AG04450 (cell line): ENCODE measurements around the gene RASD2. TPM values are rescaled to one million over a fixed set of nuclear protein-coding genes. Genes with fewer than 3 reads are reported as not detected.
"Not testable (repeated sequence)": the region's sequence is repeated elsewhere in the genome, so short reads cannot be mapped to it uniquely, and the experiment has no call there.

Experiments
- CTCF ChIA-PET: fragments of 300-600, 350-600 bp; formaldehyde crosslinking; extraction: SDS; loops from one replicate; lab custom pipeline; 2022; ENCODE audit warnings: antibody characterized with exemption, inconsistent platforms; lab: Charles Lee
- POLR2A ChIA-PET: fragments of 350-600 bp; formaldehyde crosslinking; extraction: SDS; loops from one replicate; lab custom pipeline; 2021; ENCODE audit warnings: antibody characterized with exemption, inconsistent platforms; lab: Yijun Ruan, JAX
- DNase-seq: peaks from one replicate; pipeline ENCODE4 v3.0.0-alpha.2; 2011; ENCODE audit warnings: low read depth, low spot score
- H3K27ac ChIP-seq: one replicate; pipeline ENCODE4 v1.5.1; 2012; ENCODE audit warnings: low read depth, low read length, control low read depth
- H3K27me3 ChIP-seq: one replicate; pipeline ENCODE4 v1.6.0; 2012; ENCODE audit warnings: low read length; ENCODE audit not compliant: control insufficient read depth, insufficient read depth
- H3K4me3 ChIP-seq: 2 replicates; pipeline ENCODE4 v1.5.1; 2011; ENCODE audit warnings: mild to moderate bottlenecking, low read depth, low read length, control low read depth
- H3K9me3 ChIP-seq: 2 replicates; pipeline ENCODE4 v1.5.1; 2012; ENCODE audit warnings: low read length; ENCODE audit not compliant: control insufficient read depth, insufficient read depth
- CTCF ChIP-seq: IDR thresholded peaks from 2 replicates; pipeline ENCODE4 v1.5.1; 2011; ENCODE audit warnings: low read depth, low read length, control low read depth, inconsistent platforms
- polyA minus RNA-seq: library from RNA; depleted of rRNA, polyadenylated mRNA; stranded (reverse); fragments of >200 nt; gene quantifications from 2 replicates; pipeline ENCODE4 v1.2.3, GENCODE V29; 2011; rRNA and poly(A)+ RNA removed
- polyA plus RNA-seq: library from polyadenylated mRNA; depleted of rRNA; stranded (reverse); fragments of >200 nt; gene quantifications from 2 replicates; pipeline ENCODE4 v1.2.3, GENCODE V29; 2011; rRNA removed

RASD2 gene, protein sequence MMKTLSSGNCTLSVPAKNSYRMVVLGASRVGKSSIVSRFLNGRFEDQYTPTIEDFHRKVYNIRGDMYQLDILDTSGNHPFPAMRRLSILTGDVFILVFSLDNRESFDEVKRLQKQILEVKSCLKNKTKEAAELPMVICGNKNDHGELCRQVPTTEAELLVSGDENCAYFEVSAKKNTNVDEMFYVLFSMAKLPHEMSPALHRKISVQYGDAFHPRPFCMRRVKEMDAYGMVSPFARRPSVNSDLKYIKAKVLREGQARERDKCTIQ
- polyA plus RNA-seq (0.14 and 0.41 TPM in 2 replicates), polyA minus RNA-seq (0.56 and 0.97 TPM in 2 replicates)

DNA sequence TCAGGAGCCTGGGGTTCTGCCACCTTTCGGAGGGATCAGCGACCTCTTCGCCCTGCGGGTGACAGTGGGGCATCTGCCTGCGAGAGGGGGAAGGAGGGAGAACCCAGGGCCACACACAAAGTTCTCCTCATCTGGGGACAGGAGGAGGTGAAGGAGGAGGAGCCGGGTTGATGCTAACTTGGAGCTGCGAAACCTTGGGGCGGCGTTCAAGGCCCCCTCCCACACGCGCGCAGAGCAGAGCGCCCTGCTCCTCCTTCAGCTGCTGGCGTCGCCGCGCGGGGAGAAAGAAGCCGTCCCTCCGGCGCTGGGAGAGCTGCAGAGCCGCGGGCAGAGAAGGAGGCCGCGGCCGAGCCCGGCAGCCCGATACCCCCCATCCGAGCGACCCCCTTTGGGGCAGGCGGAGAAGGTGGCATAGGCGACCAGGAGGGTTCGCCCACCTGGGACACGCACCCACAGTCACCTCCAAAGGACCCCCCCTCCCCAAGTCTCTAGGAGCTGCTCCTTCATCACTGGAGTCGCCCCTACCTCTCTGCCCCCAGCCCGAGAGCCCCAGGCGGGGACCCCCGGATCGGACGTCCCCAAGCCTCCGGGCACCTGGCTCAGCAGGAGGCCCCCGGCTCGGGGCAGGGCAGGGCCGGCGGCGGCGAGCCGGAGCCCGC is at the start of gene RASD2:
RASD2 (plus strand) TSS at position 237 of the 659 bp plus-strand sequence. CDS start 5,979 bp downstream, outside the sequence.
- ChIA-PET CTCF (no interaction called here), POLR2A (no interaction called here)
- Histone ChIP-seq H3K9me3 (no peaks in the 10 kb centered on the region; the same call in 1 of the 2 replicates), H3K27me3 (peaks cover 39% of the 10 kb centered on the region), H3K27ac (no peak within 1 kb of the TSS), H3K4me3 (peak within 1 kb of the TSS; percentile 70)
- DNase-seq = no peak
- TF ChIP-seq CTCF = no peak

- POLR2A ChIA-PET = interaction anchor here (0.7 kb wide), 1 partner anchor 21 kb away, joined by 8 read pairs; no protein-coding TSS in a partner anchor
- H3K4me3 ChIP-seq, DNase-seq, H3K9me3 ChIP-seq, CTCF ChIA-PET, H3K27ac ChIP-seq: not testable (repeated sequence)
- peaks cover 27% of the 10 kb centered on the region for H3K27me3 ChIP-seq
Measured at GRCh38 chr22:35491061-35491907, 49.3 kb upstream of the RASD2 start.

GRCh38 chr22:35491908-35492380 is 48.7 kb upstream of the RASD2 start:
- H3K27ac ChIP-seq = no peak overlapping the region
- H3K4me3 ChIP-seq = no peak overlapping the region
- ChIA-PET POLR2A (no interaction called here), CTCF (no interaction called here)
- H3K27me3 ChIP-seq = peaks cover 27% of the 10 kb centered on the region
- H3K9me3 ChIP-seq = no peaks in the 10 kb centered on the region
- no peak for DNase-seq
- TF ChIP-seq CTCF = no peak

- DNase-seq = no peak
- Histone ChIP-seq H3K4me3 (no peak overlapping the region), H3K27me3 (peaks cover 35% of the 10 kb centered on the region), H3K9me3 (no peaks in the 10 kb centered on the region; the same call in 1 of the 2 replicates), H3K27ac (no peak overlapping the region)
- ChIA-PET CTCF (no interaction called here), POLR2A (no interaction called here)
- no peak for TF ChIP-seq CTCF
Measured at GRCh38 chr22:35493074-35493473, 47.6 kb upstream of the RASD2 start.

DNA sequence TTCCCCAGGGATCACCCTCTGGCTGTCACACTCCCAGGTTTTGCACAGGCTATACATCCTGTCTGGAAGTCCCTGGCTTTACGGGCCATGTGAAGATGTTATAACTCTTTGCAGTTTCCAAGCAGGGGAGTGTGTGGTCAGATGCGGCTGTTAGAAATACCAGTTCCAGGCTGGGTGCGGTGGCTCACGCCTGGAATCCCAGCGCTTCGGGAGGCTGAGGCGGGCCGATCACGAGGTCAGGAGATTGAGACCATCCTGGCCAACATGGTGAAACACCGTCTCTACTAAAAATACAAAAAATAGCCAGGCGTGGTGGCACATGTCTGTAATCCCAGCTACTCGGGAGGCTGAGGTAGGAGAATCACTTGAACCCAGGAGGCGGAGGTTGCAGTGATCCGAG is 44.9 kb upstream of the RASD2 start:
- DNase-seq, H3K9me3 ChIP-seq, CTCF ChIA-PET, H3K4me3 ChIP-seq, H3K27ac ChIP-seq, POLR2A ChIA-PET: not testable (repeated sequence)
- H3K27me3 ChIP-seq = peaks cover 46% of the 10 kb centered on the region
